Renal cortex interstitium (tissue), 11 donors: ENCODE results near the gene GRK5. TPM values are rescaled to one million over a fixed set of nuclear protein-coding genes. Genes with fewer than 3 reads are reported as not detected.

ENCODE experiments used
- DNase-seq, 11 donors: peaks; one replicate each; pipeline ENCODE4 v3.0.0-alpha.2; 2013; ENCODE audit warnings: low read depth in 9 of 11, low spot score in 4 of 11; ENCODE audit errors: extremely low read depth in 1 of 11
- polyA plus RNA-seq, 3 donors: library from polyadenylated mRNA; unstranded; fragments of 120-200 nt; gene quantifications; one replicate each; pipeline ENCODE4 v1.2.1, GENCODE V29; 2013; ENCODE audit not compliant: insufficient read length in 3 of 3

The GRK5 gene
- polyA plus RNA-seq, 3 donors = 16.7 to 19.1 (median 17.5) TPM

GRCh38 chr10:119399466-119399865 is 192.1 kb downstream of the GRK5 start:
- no peak for DNase-seq

GRCh38 chr10:119401671-119402395 is 194.5 kb downstream of the GRK5 start:
- no peak for DNase-seq

- no peak for DNase-seq
These were observed 196.6 kb downstream of the GRK5 start for GRCh38 chr10:119403921-119404320.

- no peak for DNase-seq
These were observed 197.5 kb downstream of the GRK5 start for GRCh38 chr10:119404719-119405519.

- no peak for DNase-seq
These were observed 198.1 kb downstream of the GRK5 start for GRCh38 chr10:119405520-119405807.

GRCh38 chr10:119406137-119406536 is 198.8 kb downstream of the GRK5 start:
- DNase-seq = no peak

- DNase-seq = no peak
These were observed 199.4 kb downstream of the GRK5 start for GRCh38 chr10:119406601-119407253.

- no peak for DNase-seq
These were observed 199.9 kb downstream of the GRK5 start for GRCh38 chr10:119407254-119407777.

- no peak for DNase-seq
These were observed 200.7 kb downstream of the GRK5 start for GRCh38 chr10:119408072-119408471.

GRCh38 chr10:119408969-119409371 is 201.6 kb downstream of the GRK5 start:
- DNase-seq = no peak

GRCh38 chr10:119409385-119409784 is 202.0 kb downstream of the GRK5 start:
- no peak for DNase-seq

- DNase-seq = peak in 9 of 11 donors; percentile 72 to 88 (median 84)
These were observed 202.5 kb downstream of the GRK5 start for GRCh38 chr10:119409906-119410305.

- no peak for DNase-seq
These were observed 203.2 kb downstream of the GRK5 start for GRCh38 chr10:119410361-119411116.

GRCh38 chr10:119412244-119413092 is 205.1 kb downstream of the GRK5 start:
- peak in 6 of 11 donors; percentile 48 to 69 (median 62) for DNase-seq

- no peak for DNase-seq
These were observed 205.7 kb downstream of the GRK5 start for GRCh38 chr10:119413093-119413453.

- DNase-seq = peak in 3 of 11 donors; percentile 44 to 60 (median 56)
These were observed 206.2 kb downstream of the GRK5 start for GRCh38 chr10:119413471-119414080.

GRCh38 chr10:119414081-119414611 is 206.8 kb downstream of the GRK5 start:
- peak in 7 of 11 donors; percentile 53 to 81 (median 67) for DNase-seq

GRCh38 chr10:119415121-119415520 is 207.8 kb downstream of the GRK5 start:
- no peak for DNase-seq
